B cell (primary cell): ENCODE data around the gene CCDC60.

Source experiments
- CTCF ChIP-seq: fragments of 200-600 bp; IDR thresholded peaks from one replicate; pipeline ENCODE4 v1.8.0; 2022; ENCODE audit warnings: antibody characterized with exemption, mild to moderate bottlenecking
- EZH2 ChIP-seq: IDR thresholded peaks from 2 replicates; pipeline ENCODE4 v1.6.1; 2012; ENCODE audit warnings: borderline replicate concordance, low read depth, mild to moderate bottlenecking, moderate library complexity, low read length; ENCODE audit not compliant: insufficient read depth, poor library complexity, severe bottlenecking

- TF ChIP-seq CTCF = no peak
- TF ChIP-seq EZH2 = no peak
Measured at GRCh38 chr12:119354172-119354571, 19.6 kb downstream of the CCDC60 start.
